ENCODE results near the gene MVD. TPM values are rescaled to one million over a fixed set of nuclear protein-coding genes. Genes with fewer than 3 reads are reported as not detected.

The MVD gene
- total and polyA plus RNA-seq, 10 of the 15 experiments (the other 5 are each of a cell fraction or from before 2014, with no cell fraction given): 5.0 to 147 (median 65.0) TPM

- no peak for TF ChIP-seq MAX (IDR thresholded peaks at IDR 0.05; ENCODE audit: low read depth, low read length)
- TF ChIP-seq RCOR1 (conservative IDR thresholded peaks at IDR 0.05; ENCODE audit: low read depth, low read length): no peak
- TF ChIP-seq RELB (IDR thresholded peaks at IDR 0.05; ENCODE audit: low read depth): no peak
- no peak for TF ChIP-seq ZSCAN29 (IDR thresholded peaks at IDR 0.05)
- TF ChIP-seq YBX1 (IDR thresholded peaks at IDR 0.05): no peak
- no peak for TF ChIP-seq SIX5 (IDR thresholded peaks at IDR 0.05; ENCODE audit: low read depth, low read length, severe bottlenecking)
Measured at GRCh38 chr16:88653596-88654362, 9.1 kb downstream of the MVD start (continued).

- FAIRE-seq: no peak
- Histone ChIP-seq H2AFZ (ENCODE audit: control insufficient read depth, low read depth, low read length) (no peak overlapping the region), H3K9ac (ENCODE audit: control insufficient read depth, insufficient read depth, low read length) (no peak overlapping the region), H3K9me3 (replicated peaks; ENCODE audit: control insufficient read depth, insufficient read depth, low read length) (no peaks in the 10 kb centered on the region), H3K79me2 (ENCODE audit: control insufficient read depth, insufficient read depth, low read length) (peaks cover 29% of the 10 kb centered on the region), H3K4me1 (ENCODE audit: control insufficient read depth, insufficient read depth, low read length) (peaks cover 18% of the 10 kb centered on the region), H4K20me1 (ENCODE audit: control insufficient read depth, insufficient read depth) (no peaks in the 10 kb centered on the region; the same call in 1 of the 2 replicates), H3K36me3 (ENCODE audit: control insufficient read depth in 2 of 2, insufficient read depth in 2 of 2, low read length in 1 of 2) (peaks cover 6 to 16% of the 10 kb centered on the region in 2 experiments), H3K4me2 (ENCODE audit: control insufficient read depth, insufficient read depth) (no peak overlapping the region), H3K4me3 (no peak overlapping the region), H3K27ac (ENCODE audit: control insufficient read depth, insufficient read depth) (no peak overlapping the region), H3K27me3 (replicated peaks in 1 of 2; ENCODE audit: control insufficient read depth in 2 of 2, insufficient read depth in 2 of 2, low read length in 1 of 2) (no peaks in the 10 kb centered on the region)
- in situ Hi-C loops (cut with MboI): no loop called here
- RAD21 ChIA-PET (ENCODE audit: unreplicated experiment): no interaction called here
- 97% methylated on average over 13 of the region's 13 CpGs for WGBS (ENCODE audit: insufficient coverage, insufficient replicate concordance, low lambda C conversion rate, missing lambda C conversion rate)
- intact Hi-C loops (cut with micrococcal nuclease; ENCODE audit: unreplicated experiment): loop anchor here (5.0 kb wide), 1 partner anchor 159 kb away; the partner anchor contains the start of gene APRT
- DNase-seq (ENCODE audit: low read depth, low spot score): no peak
- SMC1A ChIA-PET (ENCODE audit: uncharacterized antibody, unreplicated experiment): no interaction called here
- BruUV-seq (replicated peaks): no TSS peak
- CTCF ChIA-PET: no interaction called here
- ATAC-seq: no peak
- POLR2A ChIA-PET: interaction anchor here (0.7 to 1.3 kb wide), 2 partner anchors 10 to 20 kb away, joined by 3 read pairs; partner anchors contain the start of gene MVD
- TF ChIP-seq ZZZ3 (IDR thresholded peaks at IDR 0.05; ENCODE audit: control insufficient read depth, insufficient read length, low read depth): no peak
- TF ChIP-seq ZBTB40 (IDR thresholded peaks at IDR 0.05; ENCODE audit: borderline replicate concordance): no peak
- TF ChIP-seq ATF7 (IDR thresholded peaks at IDR 0.05; ENCODE audit: low read depth): no peak
- TF ChIP-seq ZBTB33 (IDR thresholded peaks at IDR 0.05): no peak
- TF ChIP-seq TCF3 (IDR thresholded peaks at IDR 0.05; ENCODE audit: borderline replicate concordance, insufficient read depth, low read depth, low read length): no peak
- TF ChIP-seq E2F4 (IDR thresholded peaks at IDR 0.05; ENCODE audit: low read depth, low read length): no peak
- no peak for TF ChIP-seq MAX (IDR thresholded peaks at IDR 0.05; ENCODE audit: low read depth, low read length)
Measured at GRCh38 chr16:88653101-88653500, 9.8 kb downstream of the MVD start.

Data from GM12878 (cell line).